ENCODE results near the gene GSE1. TPM values are rescaled to one million over a fixed set of nuclear protein-coding genes. Genes with fewer than 3 reads are reported as not detected.

Gene GSE1
- total and polyA plus RNA-seq, 2 of the 13 experiments (the other 11 are each of a cell fraction or from before 2014, with no cell fraction given) = 16.1 to 31.2 TPM

- H3K9ac ChIP-seq (ENCODE audit: insufficient read depth, low read depth, low read length) = no peak overlapping the region
- H3K79me2 ChIP-seq (ENCODE audit: insufficient read depth, low read length) = no peaks in the 10 kb centered on the region
- peaks cover 28 to 86% of the 10 kb centered on the region in 2 experiments for H3K36me3 ChIP-seq (replicated peaks in 1 of 2; ENCODE audit: control insufficient read depth in 1 of 2, insufficient read depth in 2 of 2, low read length in 2 of 2)
- CTCF ChIA-PET (ENCODE audit: low intra/inter-chr PET ratio, low total read pairs) = no interaction called here
- H3K27ac ChIP-seq (ENCODE audit: extremely low read length, insufficient read depth, low read length) = no peak overlapping the region
- in situ Hi-C loops (cut with HindIII; ENCODE audit: extremely low pct_ligation_motif_present, low pct_unique_long_range_greater_than_20kb) (no loop called here), intact Hi-C loops (cut with micrococcal nuclease; ENCODE audit: unreplicated experiment) (no loop called here)
- no peaks in the 10 kb centered on the region for H3K27me3 ChIP-seq (ENCODE audit: control insufficient read depth in 1 of 2, insufficient read depth in 2 of 2, low read length in 2 of 2)
- TF ChIP-seq TCF7 (IDR thresholded peaks at IDR 0.05; ENCODE audit: low read depth) (no peak), RBM22 (optimal IDR thresholded peaks at IDR 0.05; ENCODE audit: low read length) (peak; percentile 86), ZNF136 (CRISPR knock-in tag; IDR thresholded peaks at IDR 0.05; ENCODE audit: low read depth) (no peak), POLR2A (IDR thresholded peaks at IDR 0.05; ENCODE audit: insufficient read depth in 1 of 2, low read depth in 2 of 2, low read length in 2 of 2) (0 out of 4 replicates have a peak, but pooled peaks of 1 of the 2 experiments have one; percentile 15)
- DNase-seq (ENCODE audit: low spot score) (no peak), ATAC-seq (no peak), FAIRE-seq (no peak)
- H2AFZ ChIP-seq (ENCODE audit: low read length) = no peak overlapping the region
- no peaks in the 10 kb centered on the region for H3K9me3 ChIP-seq (ENCODE audit: low read length)
- WGBS (ENCODE audit: low lambda C conversion rate) = 92% methylated on average over 6 of the region's 6 CpGs
- H3K4me2 ChIP-seq (ENCODE audit: low read depth, low read length) = no peak overlapping the region
- H4K20me1 ChIP-seq (ENCODE audit: insufficient read depth, low read length) = no peaks in the 10 kb centered on the region; the same call in 1 of the 2 replicates
- H3K4me1 ChIP-seq (ENCODE audit: insufficient read depth, low read length) = no peaks in the 10 kb centered on the region
- TSS peak; percentile 34 for BruUV-seq (replicated peaks)
- no peak overlapping the region for H3K4me3 ChIP-seq (replicated peaks in 1 of 3; ENCODE audit: insufficient read depth in 1 of 3, low read depth in 2 of 3, low read length in 3 of 3)
- POLR2A ChIA-PET = no interaction called here
Observed at GRCh38 chr16:85677383-85677967, 64.4 kb downstream of the GSE1 start.

- WGBS (ENCODE audit: low lambda C conversion rate) = 93% methylated on average over 8 of the region's 8 CpGs
- Histone ChIP-seq H3K4me2 (ENCODE audit: low read depth, low read length) (no peak overlapping the region), H3K4me1 (ENCODE audit: insufficient read depth, low read length) (no peaks in the 10 kb centered on the region), H3K9ac (ENCODE audit: insufficient read depth, low read depth, low read length) (no peak overlapping the region), H3K79me2 (ENCODE audit: insufficient read depth, low read length) (no peaks in the 10 kb centered on the region), H2AFZ (ENCODE audit: low read length) (no peak overlapping the region), H3K27me3 (ENCODE audit: control insufficient read depth in 1 of 2, insufficient read depth in 2 of 2, low read length in 2 of 2) (no peaks in the 10 kb centered on the region), H3K36me3 (replicated peaks in 1 of 2; ENCODE audit: control insufficient read depth in 1 of 2, insufficient read depth in 2 of 2, low read length in 2 of 2) (peaks cover 22 to 85% of the 10 kb centered on the region in 2 experiments), H3K27ac (ENCODE audit: extremely low read length, insufficient read depth, low read length) (no peak overlapping the region), H4K20me1 (ENCODE audit: insufficient read depth, low read length) (no peaks in the 10 kb centered on the region; the same call in 1 of the 2 replicates), H3K4me3 (replicated peaks in 1 of 3; ENCODE audit: insufficient read depth in 1 of 3, low read depth in 2 of 3, low read length in 3 of 3) (no peak overlapping the region), H3K9me3 (ENCODE audit: low read length) (no peaks in the 10 kb centered on the region)
- TF ChIP-seq PATZ1 (CRISPR knock-in tag; IDR thresholded peaks at IDR 0.05) = no peak
- no peak for TF ChIP-seq BATF2 (CRISPR knock-in tag; IDR thresholded peaks at IDR 0.05)
- TF ChIP-seq ZNF850 (CRISPR knock-in tag; conservative IDR thresholded peaks at IDR 0.05) = no peak
- DNase-seq (ENCODE audit: low spot score) (no peak), ATAC-seq (no peak), FAIRE-seq (no peak)
- POLR2A ChIA-PET = no interaction called here
- no TSS peak for BruUV-seq (replicated peaks)
- intact Hi-C loops (cut with micrococcal nuclease; ENCODE audit: unreplicated experiment) (no loop called here), in situ Hi-C loops (cut with HindIII; ENCODE audit: extremely low pct_ligation_motif_present, low pct_unique_long_range_greater_than_20kb) (no loop called here)
- CTCF ChIA-PET (ENCODE audit: low intra/inter-chr PET ratio, low total read pairs) = no interaction called here
Observed at GRCh38 chr16:85678016-85678415, 64.9 kb downstream of the GSE1 start.
